ENCODE measurements around the gene TM9SF4.
A peak's percentile ranks its signal among the peaks of the same experiment; 100 is the strongest.
"Not testable (repeated sequence)": the region's sequence is repeated elsewhere in the genome, so short reads cannot be mapped to it uniquely, and the experiment has no call there.

Gene TM9SF4

DNA sequence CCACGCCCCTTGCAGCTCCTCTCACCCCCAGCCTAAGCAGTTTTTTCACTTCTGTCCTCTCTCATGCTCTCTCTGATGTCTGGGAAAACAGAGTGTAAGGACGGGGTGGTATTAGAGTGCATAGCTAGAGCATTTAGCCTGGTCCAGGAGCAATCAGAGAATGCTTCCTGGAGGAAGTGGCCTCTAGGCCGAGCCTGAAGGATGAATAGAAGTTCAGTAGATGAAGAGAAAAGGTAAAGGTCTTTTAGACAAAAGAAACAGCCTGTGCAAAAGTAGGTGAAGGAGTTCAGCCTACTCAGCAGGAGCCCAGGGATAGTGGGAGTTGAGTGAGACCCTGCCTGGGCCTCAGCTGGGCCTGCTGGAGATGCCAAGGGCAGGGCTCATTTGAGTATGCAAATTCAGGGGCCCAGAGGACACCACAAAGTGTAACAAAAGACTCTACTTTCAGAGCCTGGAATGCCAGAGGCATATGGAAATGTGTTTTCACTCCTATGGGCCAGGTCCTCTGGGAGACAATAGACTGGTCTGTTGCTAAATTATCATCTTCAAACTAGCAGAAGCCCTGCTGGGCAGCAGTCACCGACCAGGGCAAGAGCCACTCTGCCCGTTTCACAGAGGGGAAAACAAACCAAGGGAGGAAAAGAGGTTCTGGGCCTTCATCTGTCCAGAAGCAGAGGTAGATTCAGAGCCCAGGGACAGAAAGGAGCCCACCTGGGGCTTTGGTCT is 19.7 kb upstream of the TM9SF4 start:
- no peak for DNase-seq (ENCODE audit: low read depth in 3 of 3)

- peak; percentile 60 to 74 (median 72) for DNase-seq (ENCODE audit: low read depth in 3 of 3)
Measured at GRCh38 chr20:32091888-32092346, 17.6 kb upstream of the TM9SF4 start.

DNA sequence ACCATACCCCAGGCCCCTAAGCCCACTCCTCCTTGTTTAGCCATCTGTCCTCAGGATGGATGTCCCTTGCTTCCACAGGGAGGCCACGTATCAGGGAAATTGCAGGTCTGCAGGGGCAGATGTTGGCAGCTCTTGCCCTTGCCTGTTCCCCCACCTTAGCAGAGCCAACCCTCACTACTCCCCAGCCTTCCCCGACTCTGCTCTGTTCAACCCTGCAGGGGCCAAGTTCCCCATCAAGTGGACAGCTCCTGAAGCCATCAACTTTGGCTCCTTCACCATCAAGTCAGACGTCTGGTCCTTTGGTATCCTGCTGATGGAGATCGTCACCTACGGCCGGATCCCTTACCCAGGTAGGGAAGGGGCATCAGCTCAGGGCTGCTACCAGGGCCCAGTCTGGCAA is 10.7 kb upstream of the TM9SF4 start:
- DNase-seq (ENCODE audit: low read depth in 3 of 3) = no peak

- no peak for DNase-seq (ENCODE audit: low read depth in 3 of 3)
Measured at GRCh38 chr20:32108814-32109391, 611 bp upstream of the TM9SF4 start.

DNA sequence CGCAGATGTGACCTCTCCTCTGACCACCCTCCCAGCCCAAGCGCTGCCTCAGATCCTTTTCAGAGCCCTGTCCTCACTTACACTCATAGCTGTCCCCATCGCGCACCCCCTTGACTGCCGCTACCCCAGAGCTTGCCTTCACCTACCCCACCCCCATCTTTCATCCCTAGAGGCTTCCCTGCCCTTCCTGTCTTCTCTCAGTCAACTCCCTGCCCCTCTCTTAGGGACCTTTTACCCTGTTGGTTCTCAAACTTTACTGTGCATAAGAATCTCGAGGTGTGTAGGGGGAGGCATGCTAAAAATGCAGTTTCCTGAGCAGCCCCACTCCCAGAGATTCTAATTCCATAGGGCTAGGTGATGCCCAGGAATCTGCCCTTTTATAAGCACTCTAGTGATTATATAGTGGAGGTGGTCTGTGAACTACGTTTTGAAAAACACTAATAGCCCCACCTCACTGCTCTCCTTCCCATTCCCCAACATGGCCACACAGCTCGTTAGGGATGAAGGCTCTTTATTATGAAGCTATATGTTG is 725 bp downstream of the TM9SF4 start:
- no peak for DNase-seq (ENCODE audit: low read depth in 3 of 3)

DNA sequence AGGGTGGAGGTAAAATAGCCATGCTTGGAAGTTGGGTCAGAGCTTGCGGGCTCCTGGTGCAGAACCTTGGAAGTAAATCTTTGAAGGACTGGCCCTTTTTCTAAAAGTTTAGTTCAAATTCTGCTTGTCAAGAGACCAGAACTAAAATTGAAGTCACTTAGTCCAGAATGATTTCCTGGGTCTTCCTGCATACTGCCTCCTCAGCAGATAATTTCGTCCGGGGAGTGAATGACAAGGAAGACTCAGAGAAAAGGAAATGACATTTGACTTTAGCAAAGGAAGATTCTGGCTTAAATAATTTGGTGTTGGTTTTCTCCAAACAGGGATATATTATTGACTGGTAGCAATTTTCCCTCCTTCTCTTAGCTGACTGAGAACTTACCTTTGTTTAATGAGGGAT is 1.2 kb downstream of the TM9SF4 start:
- no peak for DNase-seq (ENCODE audit: low read depth in 3 of 3)

DNA sequence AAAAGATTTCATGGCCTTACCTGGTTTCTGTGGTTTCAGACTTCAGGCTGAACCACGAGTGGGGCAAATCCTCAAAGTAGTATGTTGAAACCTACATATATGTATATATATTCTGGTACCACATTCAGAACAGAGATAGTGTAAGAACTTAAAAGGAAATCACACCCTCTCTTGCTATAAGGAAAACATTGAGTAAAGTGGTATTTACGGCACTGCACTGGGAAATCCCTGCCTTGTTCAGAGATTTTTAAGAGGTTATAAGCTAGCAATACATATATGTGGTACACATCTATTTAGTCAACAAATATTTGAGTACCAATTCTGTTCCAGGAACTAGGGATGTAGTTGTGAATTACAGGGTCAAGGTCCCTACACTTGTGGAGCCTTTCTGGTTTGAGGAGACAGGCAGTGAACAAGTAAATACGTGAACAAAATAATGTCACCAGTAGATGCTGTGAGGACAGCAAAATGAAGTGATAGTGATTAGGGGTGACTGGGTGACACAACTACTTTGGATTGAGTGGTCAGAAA is 1.7 kb downstream of the TM9SF4 start:
- DNase-seq (ENCODE audit: low read depth in 3 of 3) = no peak

GRCh38 chr20:32111753-32112152 is 2.2 kb downstream of the TM9SF4 start:
- no peak for DNase-seq (ENCODE audit: low read depth in 3 of 3)

- no peak for DNase-seq (ENCODE audit: low read depth in 3 of 3)
Measured at GRCh38 chr20:32112841-32113240, 3.3 kb downstream of the TM9SF4 start.

DNA sequence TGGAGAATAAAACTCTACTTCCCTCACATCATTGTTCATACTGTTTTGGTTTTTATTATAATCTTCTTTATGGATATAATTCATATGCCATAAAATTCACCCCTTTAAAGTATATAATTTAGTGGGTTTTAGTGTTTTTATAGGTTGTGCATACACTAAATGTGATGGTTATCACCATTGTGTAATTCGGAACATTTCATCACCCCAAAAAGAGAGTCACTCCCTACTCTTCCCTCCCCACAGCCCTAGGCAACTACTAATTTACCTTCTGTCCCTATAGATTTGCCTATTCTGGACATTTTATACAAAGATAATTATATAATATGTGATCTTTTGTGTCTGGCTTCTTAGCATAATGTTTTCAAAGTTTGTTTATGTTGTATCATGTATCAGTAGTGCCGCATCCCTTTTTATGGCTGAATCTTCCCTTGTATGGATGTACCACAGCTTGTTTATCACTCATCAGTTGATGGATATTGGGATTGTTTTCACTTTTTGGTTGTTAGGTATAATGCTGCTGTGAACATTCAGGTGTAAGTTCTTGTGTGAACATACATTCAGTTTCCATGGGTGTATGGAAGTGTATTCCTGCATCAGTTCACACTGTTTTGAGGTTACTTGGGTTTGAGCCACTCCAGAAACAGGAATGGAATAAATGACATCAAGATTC is 4.2 kb downstream of the TM9SF4 start:
- DNase-seq (ENCODE audit: low read depth in 3 of 3) = no peak

DNA sequence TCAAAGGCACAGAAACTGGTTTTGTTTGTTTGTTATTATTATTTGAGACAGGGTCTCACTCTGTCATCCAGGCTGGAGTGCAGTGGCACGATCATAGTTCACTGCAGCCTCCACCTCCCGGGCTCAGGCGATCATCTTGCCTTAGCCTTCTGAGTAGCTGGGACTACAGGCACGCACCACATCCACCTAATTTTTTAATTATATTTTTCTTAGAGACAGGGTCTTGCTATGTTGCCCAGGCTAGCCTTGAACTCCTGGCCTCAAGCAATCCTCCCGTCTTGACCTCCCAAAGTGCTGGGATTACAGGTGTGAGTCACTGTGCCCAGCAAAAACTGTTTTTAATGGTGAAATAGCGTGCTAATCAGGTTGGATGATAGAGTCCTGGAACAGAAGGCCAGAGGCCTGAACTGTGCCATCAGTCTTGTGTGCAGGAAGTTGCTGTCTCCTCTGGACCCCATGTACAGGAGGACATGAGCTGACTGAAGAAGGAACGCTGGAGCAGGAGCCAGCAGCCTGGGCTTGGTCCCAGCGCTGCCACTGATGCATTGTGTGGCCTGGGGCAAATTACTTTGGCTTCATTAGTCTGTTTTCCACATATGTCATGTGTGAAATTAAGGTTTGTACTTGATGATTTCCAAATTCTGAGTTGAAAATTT is 4.9 kb downstream of the TM9SF4 start:
- no peak for DNase-seq (ENCODE audit: low read depth in 3 of 3)

- no peak for DNase-seq (ENCODE audit: low read depth in 3 of 3)
Measured at GRCh38 chr20:32115211-32115767, 5.8 kb downstream of the TM9SF4 start.

DNA sequence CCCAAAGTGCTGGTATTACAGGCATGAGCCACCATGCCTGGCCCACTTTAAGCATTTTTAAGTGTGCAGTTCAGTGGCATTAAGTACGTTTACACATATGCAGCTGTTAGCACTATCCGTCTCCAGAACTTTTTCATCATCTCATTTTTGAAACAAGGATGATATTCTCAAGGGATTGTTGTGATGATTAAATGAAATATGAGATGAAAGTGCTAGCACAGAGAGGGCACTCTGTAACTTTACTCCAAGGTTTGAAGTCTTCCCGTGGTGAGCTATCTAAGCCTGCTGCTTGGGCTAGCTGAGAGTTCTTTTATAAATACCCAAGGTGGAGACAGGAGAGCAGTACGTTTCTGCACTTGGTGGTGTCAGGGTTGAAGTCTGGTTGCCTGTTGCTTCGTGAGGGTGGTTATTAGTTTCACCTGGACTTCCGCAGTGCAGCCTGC is 6.6 kb downstream of the TM9SF4 start:
- no peak for DNase-seq (ENCODE audit: low read depth in 3 of 3)

DNA sequence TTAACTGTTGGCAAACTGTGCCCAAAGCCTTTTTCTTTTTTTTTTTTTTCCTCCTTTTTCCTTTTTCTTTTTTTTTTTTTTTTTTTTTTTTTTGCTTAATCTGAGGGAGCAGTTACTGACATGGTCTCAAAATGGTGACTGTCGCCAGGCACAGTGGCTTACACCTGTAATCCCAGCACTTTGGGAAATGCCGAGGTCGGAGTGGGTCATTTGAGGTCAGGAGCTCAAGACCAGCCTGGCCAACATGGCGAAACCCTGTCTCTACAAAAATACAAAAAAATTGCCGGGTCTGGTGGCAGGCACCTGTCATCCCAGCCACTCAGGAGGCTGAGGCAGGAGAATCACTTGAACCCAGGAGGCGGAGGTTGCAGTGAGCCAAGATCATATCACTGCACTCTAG is 7.3 kb downstream of the TM9SF4 start:
- not testable (repeated sequence) for DNase-seq (ENCODE audit: low read depth in 3 of 3)

DNA sequence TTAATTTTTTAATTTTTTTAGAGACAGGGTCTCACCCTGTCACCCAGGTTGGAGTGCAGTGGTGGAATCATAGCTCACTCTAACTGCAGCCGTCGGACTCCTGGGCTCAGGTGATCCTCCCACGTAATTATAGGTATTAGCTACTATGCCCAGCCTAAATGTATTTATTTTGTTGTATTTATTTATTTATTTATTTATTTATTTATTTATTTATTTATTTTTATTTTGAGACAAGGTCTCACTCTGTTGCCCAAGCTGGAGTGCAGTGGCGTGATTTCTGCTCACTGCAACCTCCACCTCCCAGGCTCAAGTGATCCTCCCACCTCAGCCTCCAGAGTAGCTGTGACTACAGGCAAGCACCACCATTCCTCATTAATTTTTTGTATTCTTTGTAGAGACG is 8.9 kb downstream of the TM9SF4 start:
- not testable (repeated sequence) for DNase-seq (ENCODE audit: low read depth in 3 of 3)

DNA sequence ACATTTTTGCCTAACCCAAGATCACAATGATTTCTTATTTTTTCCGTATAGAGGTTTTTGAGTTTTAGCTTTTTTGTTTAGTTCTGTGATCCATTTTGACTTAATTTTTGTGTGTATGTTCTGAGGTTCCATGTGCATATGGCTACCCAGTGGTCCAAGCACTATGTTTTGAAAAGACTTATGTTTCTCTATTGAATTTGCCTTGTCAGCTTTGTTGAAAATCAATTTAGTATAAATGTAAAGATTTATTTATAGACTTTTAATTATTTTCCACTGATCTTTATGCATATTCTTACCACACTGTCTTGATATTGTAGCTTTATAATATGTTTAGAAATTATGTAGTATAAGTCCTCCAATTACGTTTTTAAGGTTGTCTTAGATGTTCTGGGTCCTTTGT is 10.2 kb downstream of the TM9SF4 start:
- DNase-seq (ENCODE audit: low read depth in 3 of 3) = no peak

- not testable (repeated sequence) for DNase-seq (ENCODE audit: low read depth in 3 of 3)
Measured at GRCh38 chr20:32121908-32122307, 12.4 kb downstream of the TM9SF4 start.

DNA sequence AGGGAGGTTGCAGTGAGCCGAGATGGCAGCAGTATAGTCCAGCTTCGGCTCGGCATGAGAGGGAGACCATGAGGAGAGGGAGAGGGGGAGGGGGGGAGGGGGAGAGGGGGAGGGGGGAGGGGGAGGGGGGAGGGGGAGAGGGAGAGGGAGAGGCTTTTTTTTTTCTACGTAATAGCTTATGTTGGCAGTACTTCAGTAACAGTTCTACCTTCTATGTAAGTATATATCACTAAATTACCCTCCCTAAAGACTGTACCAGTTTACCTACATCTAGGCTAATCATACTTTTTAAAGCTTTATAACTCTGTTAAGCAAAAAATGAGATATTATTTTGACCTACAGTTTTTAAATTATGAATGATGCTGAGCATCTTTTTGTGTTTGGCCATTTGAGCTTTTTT is 13.6 kb downstream of the TM9SF4 start:
- no peak for DNase-seq (ENCODE audit: low read depth in 3 of 3)

- DNase-seq (ENCODE audit: low read depth in 3 of 3) = no peak
Measured at GRCh38 chr20:32124916-32125454, 15.5 kb downstream of the TM9SF4 start.

DNA sequence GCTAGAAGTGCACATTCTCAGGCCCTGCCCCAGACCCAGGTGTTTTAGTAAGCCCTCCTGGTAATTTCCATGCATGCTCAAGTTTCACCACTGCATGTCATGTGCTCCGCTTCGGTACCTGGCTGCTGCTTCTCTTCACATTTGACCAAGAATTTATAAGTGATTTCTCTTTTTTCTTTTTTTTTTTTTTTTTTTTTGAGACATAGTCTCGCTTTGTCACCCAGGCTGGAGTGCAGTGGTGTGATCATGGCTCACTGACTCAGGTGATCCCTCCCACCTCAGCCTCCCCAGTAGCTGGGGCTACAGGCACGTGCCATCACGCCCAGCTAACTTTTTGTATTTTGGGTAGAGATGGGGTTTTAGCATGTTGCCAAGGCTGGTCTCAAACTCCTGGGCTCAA is 16.0 kb downstream of the TM9SF4 start:
- no peak for DNase-seq (ENCODE audit: low read depth in 3 of 3)

DNA sequence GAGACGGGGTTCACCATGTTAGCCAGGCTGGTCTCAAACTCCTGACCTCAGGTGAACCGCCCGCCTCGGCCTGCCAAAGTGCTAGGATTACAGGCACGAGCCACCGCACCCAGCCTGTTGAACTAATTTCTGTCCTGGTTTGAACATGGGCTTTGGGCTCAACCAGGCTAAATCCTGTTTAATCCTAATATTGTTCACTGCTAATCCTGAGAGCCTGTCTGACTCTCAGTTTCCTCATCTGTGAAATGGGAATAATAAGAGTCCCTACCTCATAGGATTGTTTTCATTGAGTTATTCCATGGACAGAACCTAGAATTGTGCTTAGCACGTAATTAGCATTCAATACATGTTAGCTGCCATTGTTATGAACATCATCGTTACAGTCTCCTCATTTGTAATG is 17.4 kb downstream of the TM9SF4 start:
- no peak for DNase-seq (ENCODE audit: low read depth in 3 of 3)

All from stimulated activated CD4-positive, alpha-beta T cell treated with anti-CD3 and anti-CD28 coated beads, TNF-alpha, amount 100 ng/mL, for 48 hours (primary cell).